HepG2 (cell line): ENCODE data around the gene CHCT1. TPM values are rescaled to one million over a fixed set of nuclear protein-coding genes. Genes with fewer than 3 reads are reported as not detected.

Source experiments
- BCL6 ChIP-seq: IDR thresholded peaks from 2 replicates; pipeline ENCODE4 v1.6.1; 2016; ENCODE audit warnings: missing genetic modification reagents, missing compliant biosample characterization
- E2F5 ChIP-seq: sonication (generic); formaldehyde crosslinking; conservative IDR thresholded peaks from 2 replicates; pipeline ENCODE4 v1.4.0; 2020; ENCODE audit warnings: missing genetic modification reagents
- GABPB1 ChIP-seq: IDR thresholded peaks from 2 replicates; pipeline ENCODE4 v1.6.1; 2016; ENCODE audit warnings: mild to moderate bottlenecking, missing genetic modification reagents, moderate library complexity, missing compliant biosample characterization
- GTF3A ChIP-seq: sonication (generic); formaldehyde crosslinking; conservative IDR thresholded peaks from 2 replicates; pipeline ENCODE4 v1.4.0; 2020; ENCODE audit warnings: mild to moderate bottlenecking, missing genetic modification reagents
- MIER3 ChIP-seq: IDR thresholded peaks from 2 replicates; pipeline ENCODE4 v1.6.1; 2016; ENCODE audit warnings: missing compliant biosample characterization, borderline replicate concordance
- NFE2L2 ChIP-seq: fragments of 150-350 bp; IDR thresholded peaks from 2 replicates; pipeline ENCODE4 v1.6.1; 2014; ENCODE audit warnings: low read length
- POLR2AphosphoS2 ChIP-seq: IDR thresholded peaks from 2 replicates; pipeline ENCODE4 v1.6.1; 2011; ENCODE audit warnings: low read depth, low read length, improper control_type of control experiment
- THAP11 ChIP-seq: IDR thresholded peaks from 2 replicates; pipeline ENCODE4 v1.6.1; 2016; ENCODE audit warnings: missing biosample characterization, missing genetic modification reagents
- ZBED4 ChIP-seq: sonication (generic); formaldehyde crosslinking; IDR thresholded peaks from 2 replicates; pipeline ENCODE4 v1.4.0; 2020; ENCODE audit warnings: missing genetic modification reagents, borderline replicate concordance
- ZNF556 ChIP-seq: sonication (generic); formaldehyde crosslinking; IDR thresholded peaks from 2 replicates; pipeline ENCODE4 v1.4.0; 2020; ENCODE audit warnings: mild to moderate bottlenecking, missing genetic modification reagents, borderline replicate concordance
- ZNF564 ChIP-seq: sonication (generic); formaldehyde crosslinking; IDR thresholded peaks from 2 replicates; pipeline ENCODE4 v1.8.1; 2023; ENCODE audit warnings: mild to moderate bottlenecking, missing genetic modification reagents
- ZNF572 ChIP-seq: sonication (generic); formaldehyde crosslinking; IDR thresholded peaks from 2 replicates; pipeline ENCODE4 v1.5.1; 2020; ENCODE audit warnings: mild to moderate bottlenecking, missing genetic modification reagents
- ZNF646 ChIP-seq: sonication (generic); formaldehyde crosslinking; IDR thresholded peaks from 2 replicates; pipeline ENCODE4 v1.9.0; 2021; ENCODE audit warnings: mild to moderate bottlenecking, missing genetic modification reagents
- polyA plus RNA-seq, 8 experiments: library from polyadenylated mRNA; depleted of rRNA in 3 of 8; stranded (reverse) in 7 of 8; unstranded in 1 of 8; fragments of >200 nt; fragmentation: Illumina TruSeq in 4 of 8; extraction: Trizol in 4 of 8; gene quantifications; 2 replicates each; pipeline versions ENCODE4 v1.2.1 to v1.2.3, GENCODE V29; 2011 to 2016; ENCODE audit warnings: low read depth in 4 of 8, missing spikeins in 1 of 8, mixed read lengths in 1 of 8; ENCODE audit not compliant: insufficient read depth in 1 of 8
- total RNA-seq, 5 experiments: library from RNA; depleted of rRNA; stranded (reverse); fragments of >200 nt; fragmentation: Illumina TruSeq; extraction: Trizol; gene quantifications; 2 replicates each; pipeline ENCODE4 v1.2.3, GENCODE V29; 2016; ENCODE audit warnings: low read depth in 1 of 5
- TF ChIP-seq, protein P1 (sequence below): sonication (generic); formaldehyde crosslinking; IDR thresholded peaks from 2 replicates; pipeline ENCODE4 v1.4.0; 2020; ENCODE audit warnings: mild to moderate bottlenecking, missing genetic modification reagents
- TF ChIP-seq, protein P2 (sequence below): IDR thresholded peaks from 2 replicates; pipeline ENCODE4 v1.6.1; 2012; ENCODE audit warnings: low read depth, low read length, improper control_type of control experiment

Gene CHCT1
- total and polyA plus RNA-seq, 2 of the 13 experiments (the other 11 are each of a cell fraction or from before 2014, with no cell fraction given): not detected

- no peak for TF ChIP-seq GTF3A (CRISPR knock-in tag)
- no peak for TF ChIP-seq BCL6 (CRISPR knock-in tag)
- TF ChIP-seq ZNF572 (CRISPR knock-in tag): no peak
- TF ChIP-seq THAP11 (CRISPR knock-in tag): 0 out of 2 replicates have a peak, but pooled peaks have one; percentile 11
- TF ChIP-seq GABPB1 (CRISPR knock-in tag): no peak
- TF ChIP-seq POLR2AphosphoS2: no peak
- TF ChIP-seq ZNF646 (CRISPR knock-in tag): no peak
- peak; percentile 21; the same call in 1 of the 2 replicates for TF ChIP-seq ZNF556
- no peak for TF ChIP-seq MIER3
- no peak for TF ChIP-seq ZBED4
- no peak for TF ChIP-seq NFE2L2
- TF ChIP-seq, protein P1, sequence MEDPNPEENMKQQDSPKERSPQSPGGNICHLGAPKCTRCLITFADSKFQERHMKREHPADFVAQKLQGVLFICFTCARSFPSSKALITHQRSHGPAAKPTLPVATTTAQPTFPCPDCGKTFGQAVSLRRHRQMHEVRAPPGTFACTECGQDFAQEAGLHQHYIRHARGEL (CRISPR knock-in tag): no peak
- TF ChIP-seq E2F5: no peak
- TF ChIP-seq, protein P2, sequence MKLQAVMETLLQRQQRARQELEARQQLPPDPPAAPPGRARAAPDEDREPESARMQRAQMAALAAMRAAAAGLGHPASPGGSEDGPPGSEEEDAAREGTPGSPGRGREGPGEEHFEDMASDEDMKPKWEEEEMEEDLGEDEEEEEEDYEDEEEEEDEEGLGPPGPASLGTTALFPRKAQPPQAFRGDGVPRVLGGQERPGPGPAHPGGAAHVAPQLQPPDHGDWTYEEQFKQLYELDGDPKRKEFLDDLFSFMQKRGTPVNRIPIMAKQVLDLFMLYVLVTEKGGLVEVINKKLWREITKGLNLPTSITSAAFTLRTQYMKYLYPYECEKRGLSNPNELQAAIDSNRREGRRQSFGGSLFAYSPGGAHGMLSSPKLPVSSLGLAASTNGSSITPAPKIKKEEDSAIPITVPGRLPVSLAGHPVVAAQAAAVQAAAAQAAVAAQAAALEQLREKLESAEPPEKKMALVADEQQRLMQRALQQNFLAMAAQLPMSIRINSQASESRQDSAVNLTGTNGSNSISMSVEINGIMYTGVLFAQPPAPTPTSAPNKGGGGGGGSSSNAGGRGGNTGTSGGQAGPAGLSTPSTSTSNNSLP: no peak
- no peak for TF ChIP-seq ZNF564
Measured at GRCh38 chr17:60391471-60392041, 30.7 kb upstream of the CHCT1 start (continued).
